Ascending aorta (tissue), 2 donors: ENCODE data around the gene TASP1. TPM values are rescaled to one million over a fixed set of nuclear protein-coding genes. Genes with fewer than 3 reads are reported as not detected.

Experiments
- DNase-seq, 2 donors: peaks; one replicate each; pipeline ENCODE4 v3.0.0-alpha.2; 2019; ENCODE audit warnings: low spot score in 2 of 2
- H3K27ac ChIP-seq, 2 donors: fragments of 200-600 bp; sonication (generic); one replicate each; pipeline ENCODE4 v1.5.1; 2016 to 2017; ENCODE audit warnings: mild to moderate bottlenecking in 1 of 2
- H3K27me3 ChIP-seq: fragments of 200-600 bp; sonication (generic); one replicate; pipeline ENCODE4 v1.5.1; 2017
- H3K36me3 ChIP-seq, 2 donors: fragments of 200-600 bp; sonication (generic); one replicate each; pipeline ENCODE4 v1.5.1; 2016
- H3K4me1 ChIP-seq, 2 donors: fragments of 200-600 bp; sonication (generic); one replicate each; pipeline ENCODE4 v1.5.1; 2016 to 2017; ENCODE audit warnings: mild to moderate bottlenecking in 1 of 2
- H3K4me3 ChIP-seq, 2 donors: fragments of 200-600 bp; sonication (generic); one replicate each; pipeline ENCODE4 v1.5.1; 2016 to 2017; ENCODE audit warnings: mild to moderate bottlenecking in 1 of 2
- H3K9me3 ChIP-seq, 2 donors: fragments of 200-600 bp; sonication (generic); one replicate each; pipeline ENCODE4 v1.5.1; 2016
- CTCF ChIP-seq, 3 experiments: fragments of 200-600 bp in 2 of 3; fragments of 450-650 bp in 1 of 3; sonication (generic) in 2 of 3; IDR thresholded peaks; one replicate each; pipeline ENCODE4 v1.5.1; 2016 to 2019; ENCODE audit warnings: antibody characterized with exemption in 3 of 3, mild to moderate bottlenecking in 1 of 3, moderate library complexity in 1 of 3
- intact Hi-C: fragments of 100-400 bp; cut with DNase I; formaldehyde crosslinking; loops from one replicate; pipeline ENCODE4 v1.15.1; 2023
- total RNA-seq: library from RNA; depleted of rRNA; stranded (reverse); fragments of >200 nt; gene quantifications from one replicate; pipeline ENCODE4 v1.1.0, GENCODE V29; 2016

Gene TASP1
- total RNA-seq, 1 donor from 2014 or later: 17.2 TPM

DNA sequence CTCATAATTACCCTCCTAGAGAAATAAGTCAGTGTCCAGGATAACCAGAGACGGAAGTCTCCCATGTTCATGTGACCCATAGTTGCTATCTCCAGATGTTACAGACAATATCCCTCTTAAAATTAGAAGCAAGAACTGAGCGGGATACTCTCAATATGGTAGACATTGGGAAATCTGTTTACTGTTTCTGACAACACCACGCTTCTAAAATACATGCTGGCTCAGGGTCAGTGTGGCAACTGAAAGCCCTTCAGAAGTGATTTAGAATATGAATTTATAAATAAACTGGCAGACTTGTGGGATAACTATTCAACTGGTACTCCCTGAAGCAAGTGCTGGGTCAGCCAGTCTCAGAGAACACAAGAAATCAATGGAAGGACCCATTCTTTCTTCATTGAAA lies 108.6 kb downstream of the TASP1 start:
- no peaks in the 10 kb centered on the region for H3K27me3 ChIP-seq
- no peak for TF ChIP-seq CTCF (IDR thresholded peaks at IDR 0.05)
- H3K4me3 ChIP-seq: no peak overlapping the region
- DNase-seq: no peak
- no peaks in the 10 kb centered on the region for H3K9me3 ChIP-seq
- no peak overlapping the region for H3K27ac ChIP-seq
- intact Hi-C loops: no loop called here
- H3K4me1 ChIP-seq: no peaks in the 10 kb centered on the region
- peaks cover 0 to 33% of the 10 kb centered on the region in 2 donors for H3K36me3 ChIP-seq

- intact Hi-C loops: loop anchor here (10.0 kb wide), 1 partner anchor 62 kb away; no protein-coding TSS in a partner anchor
- peaks cover 0 to 41% of the 10 kb centered on the region in 2 donors for H3K36me3 ChIP-seq
- no peak for DNase-seq
- H3K4me3 ChIP-seq: no peak overlapping the region
- no peaks in the 10 kb centered on the region for H3K27me3 ChIP-seq
- no peak overlapping the region for H3K27ac ChIP-seq
- no peaks in the 10 kb centered on the region for H3K9me3 ChIP-seq
- H3K4me1 ChIP-seq: no peaks in the 10 kb centered on the region
- TF ChIP-seq CTCF (IDR thresholded peaks at IDR 0.05): no peak
Measured at GRCh38 chr20:13526551-13526950, 112.2 kb downstream of the TASP1 start.

- H3K4me1 ChIP-seq: no peaks in the 10 kb centered on the region
- H3K36me3 ChIP-seq: peaks cover 0 to 38% of the 10 kb centered on the region in 2 donors
- no peak overlapping the region for H3K4me3 ChIP-seq
- no peak overlapping the region for H3K27ac ChIP-seq
- TF ChIP-seq CTCF (IDR thresholded peaks at IDR 0.05): no peak
- no peaks in the 10 kb centered on the region for H3K27me3 ChIP-seq
- intact Hi-C loops: loop anchor here (10.0 kb wide), 1 partner anchor 61 kb away; no protein-coding TSS in a partner anchor
- no peak for DNase-seq
- no peaks in the 10 kb centered on the region for H3K9me3 ChIP-seq
Measured at GRCh38 chr20:13525225-13525940, 113.3 kb downstream of the TASP1 start.

DNA sequence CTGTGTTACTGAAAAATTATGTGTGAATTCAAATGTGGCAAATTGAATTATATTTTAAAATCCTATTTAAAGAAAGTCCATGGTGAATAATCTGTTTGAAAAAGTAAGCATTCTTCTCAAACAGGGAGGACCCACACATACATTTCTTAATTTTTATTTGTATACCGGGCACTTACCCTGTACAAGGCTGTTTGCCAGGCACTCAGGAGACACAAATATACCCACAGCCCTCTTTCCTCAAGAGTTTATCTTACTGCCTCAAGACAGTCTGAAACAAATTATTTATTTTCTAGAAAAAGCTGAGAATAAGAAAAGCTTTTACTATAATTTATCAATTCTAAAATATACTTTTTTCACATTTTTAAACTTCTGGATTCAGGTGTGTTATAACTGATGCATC lies 114.4 kb downstream of the TASP1 start:
- DNase-seq: no peak
- Histone ChIP-seq H3K4me1 (no peaks in the 10 kb centered on the region), H3K27ac (no peak overlapping the region), H3K9me3 (no peaks in the 10 kb centered on the region), H3K36me3 (peaks cover 0 to 35% of the 10 kb centered on the region in 2 donors), H3K4me3 (no peak overlapping the region), H3K27me3 (no peaks in the 10 kb centered on the region)
- no peak for TF ChIP-seq CTCF (IDR thresholded peaks at IDR 0.05)
- intact Hi-C loops: loop anchor here (10.0 kb wide), 1 partner anchor 60 kb away; no protein-coding TSS in a partner anchor

- no peak for TF ChIP-seq CTCF (IDR thresholded peaks at IDR 0.05)
- Histone ChIP-seq H3K27ac (no peak overlapping the region), H3K27me3 (no peaks in the 10 kb centered on the region), H3K4me1 (peaks cover 0 to 2% of the 10 kb centered on the region in 2 donors), H3K36me3 (peaks cover 0 to 19% of the 10 kb centered on the region in 2 donors), H3K9me3 (no peaks in the 10 kb centered on the region), H3K4me3 (no peak overlapping the region)
- no peak for DNase-seq
- intact Hi-C loops: no loop called here
Measured at GRCh38 chr20:13517831-13518230, 120.9 kb downstream of the TASP1 start.
